Liver (tissue), 9 donors: ENCODE data around the gene CADPS. TPM values are rescaled to one million over a fixed set of nuclear protein-coding genes. Genes with fewer than 3 reads are reported as not detected.

Experiments used
- DNase-seq: peaks from one replicate; pipeline ENCODE4 v3.0.0-alpha.2; 2017; ENCODE audit warnings: low spot score
- H3K27ac ChIP-seq, 2 donors: one replicate each; pipeline ENCODE4 v1.7.0; 2013; ENCODE audit warnings: inconsistent platforms in 2 of 2, low read length in 2 of 2, control low read depth in 1 of 2, low read depth in 1 of 2, mild to moderate bottlenecking in 1 of 2
- H3K27me3 ChIP-seq, 4 donors: one replicate each; pipeline versions ENCODE4 v1.6.1 to v1.7.0; 2013; ENCODE audit warnings: low read length in 3 of 4, inconsistent platforms in 1 of 4, mild to moderate bottlenecking in 1 of 4, moderate library complexity in 1 of 4; ENCODE audit not compliant: control insufficient read depth in 4 of 4, insufficient read depth in 4 of 4
- H3K36me3 ChIP-seq, 4 donors: one replicate each; pipeline versions ENCODE4 v1.6.1 to v1.7.0; 2013; ENCODE audit warnings: low read length in 3 of 4, mild to moderate bottlenecking in 3 of 4, low read depth in 1 of 4, moderate library complexity in 1 of 4; ENCODE audit not compliant: control insufficient read depth in 4 of 4, insufficient read depth in 3 of 4
- H3K4me1 ChIP-seq, 4 donors: one replicate each; pipeline versions ENCODE4 v1.6.1 to v1.7.0; 2013; ENCODE audit warnings: low read length in 3 of 4, mild to moderate bottlenecking in 3 of 4, moderate library complexity in 1 of 4; ENCODE audit not compliant: control insufficient read depth in 4 of 4, insufficient read depth in 4 of 4
- H3K4me3 ChIP-seq, 3 donors: one replicate each; pipeline versions ENCODE4 v1.6.1 to v1.7.0; 2013; ENCODE audit warnings: low read length in 3 of 3, control low read depth in 1 of 3, low read depth in 1 of 3, mild to moderate bottlenecking in 1 of 3
- H3K9ac ChIP-seq, 2 donors: one replicate each; pipeline ENCODE4 v1.7.0; 2013; ENCODE audit warnings: low read length in 2 of 2, mild to moderate bottlenecking in 2 of 2, moderate library complexity in 2 of 2, control low read depth in 1 of 2, low read depth in 1 of 2
- H3K9me3 ChIP-seq, 4 donors: one replicate each; pipeline versions ENCODE4 v1.6.1 to v1.7.0; 2013; ENCODE audit warnings: low read length in 3 of 4; ENCODE audit not compliant: control insufficient read depth in 4 of 4
- EGR1 ChIP-seq, 2 donors: IDR thresholded peaks; 2 replicates each; pipeline ENCODE4 v1.6.1; 2016 to 2018; ENCODE audit warnings: antibody characterized with exemption in 2 of 2, low read depth in 2 of 2
- FOXA1 ChIP-seq: IDR thresholded peaks from 2 replicates; pipeline ENCODE4 v1.6.1; 2016; ENCODE audit warnings: antibody characterized with exemption
- FOXA2 ChIP-seq: IDR thresholded peaks from 2 replicates; pipeline ENCODE4 v1.6.1; 2016; ENCODE audit warnings: antibody characterized with exemption
- GABPA ChIP-seq, 2 donors: IDR thresholded peaks in 1 of 2; conservative IDR thresholded peaks in 1 of 2; 2 replicates each; pipeline ENCODE4 v1.6.1; 2016; ENCODE audit warnings: antibody characterized with exemption in 2 of 2, mild to moderate bottlenecking in 1 of 2, moderate library complexity in 1 of 2
- HNF4A ChIP-seq, 2 donors: conservative IDR thresholded peaks; 2 replicates each; pipeline ENCODE4 v1.6.1; 2016; ENCODE audit warnings: antibody characterized with exemption in 2 of 2, mild to moderate bottlenecking in 2 of 2
- HNF4G ChIP-seq: IDR thresholded peaks from 2 replicates; pipeline ENCODE4 v1.6.1; 2016; ENCODE audit warnings: antibody characterized with exemption
- JUND ChIP-seq, 2 donors: IDR thresholded peaks; 2 replicates each; pipeline ENCODE4 v1.6.1; 2016; ENCODE audit warnings: antibody characterized with exemption in 2 of 2
- NR2F2 ChIP-seq: IDR thresholded peaks from 2 replicates; pipeline ENCODE4 v1.6.1; 2016; ENCODE audit warnings: antibody characterized with exemption
- RAD21 ChIP-seq, 2 donors: IDR thresholded peaks; 2 replicates each; pipeline ENCODE4 v1.6.1; 2016; ENCODE audit warnings: antibody characterized with exemption in 2 of 2, mild to moderate bottlenecking in 2 of 2
- RXRA ChIP-seq, 2 donors: IDR thresholded peaks; 2 replicates each; pipeline ENCODE4 v1.6.1; 2017 to 2018; ENCODE audit warnings: antibody characterized with exemption in 2 of 2, mild to moderate bottlenecking in 1 of 2
- SP1 ChIP-seq: IDR thresholded peaks from 2 replicates; pipeline ENCODE4 v1.6.1; 2018; ENCODE audit warnings: antibody characterized with exemption, mild to moderate bottlenecking
- TAF1 ChIP-seq: conservative IDR thresholded peaks from 2 replicates; pipeline ENCODE4 v1.6.1; 2016; ENCODE audit warnings: antibody characterized with exemption, mild to moderate bottlenecking
- YY1 ChIP-seq: IDR thresholded peaks from 2 replicates; pipeline ENCODE4 v1.6.1; 2016; ENCODE audit warnings: antibody characterized with exemption, mild to moderate bottlenecking
- WGBS: extraction: QIAGEN DNeasy Blood & Tissue Kit; methylation state at CpG from one replicate; pipeline ENCODE4 v1.1.7; 2013; 5-methylcytosine and 5-hydroxymethylcytosine counted together
- polyA plus RNA-seq, 2 donors: library from polyadenylated mRNA; stranded (reverse) in 1 of 2; unstranded in 1 of 2; fragments of 200-250 nt in 1 of 2; fragments of >200 nt in 1 of 2; fragmentation: Nextera tagmentation in 1 of 2; extraction: Ambion mirVana in 1 of 2; gene quantifications; one replicate each; pipeline versions ENCODE4 v1.2.1 to v1.2.3, GENCODE V29; 2013 to 2015
- total RNA-seq, 2 donors: library from RNA; depleted of rRNA; stranded (reverse); fragments of >200 nt; gene quantifications; one replicate each; pipeline ENCODE4 v1.2.3, GENCODE V29; 2014
- TF ChIP-seq, protein P1 (sequence below): fragments of 150-350 bp; IDR thresholded peaks from 2 replicates; pipeline ENCODE4 v1.5.1; 2017; ENCODE audit warnings: improper control_type of control experiment, low read depth, low read length; ENCODE audit not compliant: missing input control
- TF ChIP-seq, protein P2 (sequence below): IDR thresholded peaks from 2 replicates; pipeline ENCODE4 v1.6.1; 2016; ENCODE audit warnings: antibody characterized with exemption
- TF ChIP-seq, protein P3 (sequence below): IDR thresholded peaks from 2 replicates; pipeline ENCODE4 v1.6.1; 2016; ENCODE audit warnings: antibody characterized with exemption, mild to moderate bottlenecking
- TF ChIP-seq, protein P4 (sequence below): IDR thresholded peaks from 2 replicates; pipeline ENCODE4 v1.6.1; 2016; ENCODE audit warnings: antibody characterized with exemption
- TF ChIP-seq, protein P5 (sequence below): IDR thresholded peaks from 2 replicates; pipeline ENCODE4 v1.6.1; 2016; ENCODE audit warnings: antibody characterized with exemption
- donor health status: healthy.
- donor health status: healthy.
- donor health status: healthy.
- donor health status: healthy.
- donor health status: healthy.

The CADPS gene
- total and polyA plus RNA-seq, 4 donors, result 0.05 to 0.37 (median 0.17) TPM; not detected in 1

DNA sequence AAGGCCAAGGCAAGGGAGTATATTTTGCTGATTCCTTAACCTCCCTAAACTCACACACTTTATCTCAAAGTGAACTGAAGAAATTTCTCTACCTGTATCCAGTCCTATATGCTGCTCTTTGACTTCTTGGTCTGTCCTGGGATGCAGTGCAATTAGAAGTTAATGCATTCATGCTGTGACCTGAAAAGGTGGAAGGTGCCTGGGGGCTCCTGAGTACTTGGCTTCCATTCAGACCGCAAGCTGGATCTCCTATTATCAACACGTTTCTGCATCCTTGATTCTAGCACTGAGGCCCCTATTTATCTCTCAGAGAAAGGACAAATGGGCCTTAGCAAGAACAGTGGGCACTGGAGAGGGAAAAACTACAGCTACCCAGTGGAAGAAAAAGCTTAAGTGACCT lies 17.7 kb upstream of the CADPS start:
- Histone ChIP-seq H3K9ac (no peak overlapping the region), H3K27me3 (peaks cover 0 to 3% (median 0%) of the 10 kb centered on the region in 4 donors), H3K27ac (no peak overlapping the region), H3K36me3 (no peaks in the 10 kb centered on the region), H3K4me3 (no peak overlapping the region), H3K9me3 (no peaks in the 10 kb centered on the region), H3K4me1 (no peaks in the 10 kb centered on the region)
- TF ChIP-seq GABPA (IDR thresholded peaks at IDR 0.05 in 1 of 2, conservative IDR thresholded peaks at IDR 0.05 in 1 of 2) (no peak), RXRA (IDR thresholded peaks at IDR 0.05) (no peak), SP1 (no peak), FOXA2 (no peak), HNF4A (conservative IDR thresholded peaks at IDR 0.05) (no peak), FOXA1 (no peak), HNF4G (no peak), TAF1 (no peak), RAD21 (IDR thresholded peaks at IDR 0.05) (no peak), EGR1 (IDR thresholded peaks at IDR 0.05; ENCODE audit: low read depth in 2 of 2) (no peak)
- TF ChIP-seq, protein P1, sequence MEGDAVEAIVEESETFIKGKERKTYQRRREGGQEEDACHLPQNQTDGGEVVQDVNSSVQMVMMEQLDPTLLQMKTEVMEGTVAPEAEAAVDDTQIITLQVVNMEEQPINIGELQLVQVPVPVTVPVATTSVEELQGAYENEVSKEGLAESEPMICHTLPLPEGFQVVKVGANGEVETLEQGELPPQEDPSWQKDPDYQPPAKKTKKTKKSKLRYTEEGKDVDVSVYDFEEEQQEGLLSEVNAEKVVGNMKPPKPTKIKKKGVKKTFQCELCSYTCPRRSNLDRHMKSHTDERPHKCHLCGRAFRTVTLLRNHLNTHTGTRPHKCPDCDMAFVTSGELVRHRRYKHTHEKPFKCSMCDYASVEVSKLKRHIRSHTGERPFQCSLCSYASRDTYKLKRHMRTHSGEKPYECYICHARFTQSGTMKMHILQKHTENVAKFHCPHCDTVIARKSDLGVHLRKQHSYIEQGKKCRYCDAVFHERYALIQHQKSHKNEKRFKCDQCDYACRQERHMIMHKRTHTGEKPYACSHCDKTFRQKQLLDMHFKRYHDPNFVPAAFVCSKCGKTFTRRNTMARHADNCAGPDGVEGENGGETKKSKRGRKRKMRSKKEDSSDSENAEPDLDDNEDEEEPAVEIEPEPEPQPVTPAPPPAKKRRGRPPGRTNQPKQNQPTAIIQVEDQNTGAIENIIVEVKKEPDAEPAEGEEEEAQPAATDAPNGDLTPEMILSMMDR, result no peak
- TF ChIP-seq, protein P2, sequence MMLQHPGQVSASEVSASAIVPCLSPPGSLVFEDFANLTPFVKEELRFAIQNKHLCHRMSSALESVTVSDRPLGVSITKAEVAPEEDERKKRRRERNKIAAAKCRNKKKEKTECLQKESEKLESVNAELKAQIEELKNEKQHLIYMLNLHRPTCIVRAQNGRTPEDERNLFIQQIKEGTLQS, result no peak
- DNase-seq, result no peak
- 69% methylated on average over 2 of the region's 2 CpGs for WGBS

DNA sequence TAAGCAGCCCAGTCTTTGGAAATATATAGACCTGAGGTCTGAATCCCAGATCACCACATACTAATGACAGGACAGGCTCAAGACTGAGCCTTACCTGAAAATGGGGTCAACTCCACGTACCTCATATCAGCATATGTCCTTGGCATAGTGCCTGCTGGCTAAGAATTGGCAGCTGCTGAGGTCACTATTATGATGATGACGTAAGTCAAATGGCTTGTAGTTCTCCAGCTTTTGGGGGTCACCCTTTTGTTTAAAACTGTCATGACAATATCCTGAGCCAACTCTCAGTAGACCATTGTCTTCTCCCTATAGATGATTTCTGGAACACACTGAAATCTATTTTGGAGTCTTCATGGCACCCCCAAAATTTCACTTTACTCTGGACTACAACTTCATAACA lies 16.8 kb upstream of the CADPS start:
- H3K4me3 ChIP-seq, result no peak overlapping the region
- H3K9ac ChIP-seq, result no peak overlapping the region
- TF ChIP-seq, protein P3, sequence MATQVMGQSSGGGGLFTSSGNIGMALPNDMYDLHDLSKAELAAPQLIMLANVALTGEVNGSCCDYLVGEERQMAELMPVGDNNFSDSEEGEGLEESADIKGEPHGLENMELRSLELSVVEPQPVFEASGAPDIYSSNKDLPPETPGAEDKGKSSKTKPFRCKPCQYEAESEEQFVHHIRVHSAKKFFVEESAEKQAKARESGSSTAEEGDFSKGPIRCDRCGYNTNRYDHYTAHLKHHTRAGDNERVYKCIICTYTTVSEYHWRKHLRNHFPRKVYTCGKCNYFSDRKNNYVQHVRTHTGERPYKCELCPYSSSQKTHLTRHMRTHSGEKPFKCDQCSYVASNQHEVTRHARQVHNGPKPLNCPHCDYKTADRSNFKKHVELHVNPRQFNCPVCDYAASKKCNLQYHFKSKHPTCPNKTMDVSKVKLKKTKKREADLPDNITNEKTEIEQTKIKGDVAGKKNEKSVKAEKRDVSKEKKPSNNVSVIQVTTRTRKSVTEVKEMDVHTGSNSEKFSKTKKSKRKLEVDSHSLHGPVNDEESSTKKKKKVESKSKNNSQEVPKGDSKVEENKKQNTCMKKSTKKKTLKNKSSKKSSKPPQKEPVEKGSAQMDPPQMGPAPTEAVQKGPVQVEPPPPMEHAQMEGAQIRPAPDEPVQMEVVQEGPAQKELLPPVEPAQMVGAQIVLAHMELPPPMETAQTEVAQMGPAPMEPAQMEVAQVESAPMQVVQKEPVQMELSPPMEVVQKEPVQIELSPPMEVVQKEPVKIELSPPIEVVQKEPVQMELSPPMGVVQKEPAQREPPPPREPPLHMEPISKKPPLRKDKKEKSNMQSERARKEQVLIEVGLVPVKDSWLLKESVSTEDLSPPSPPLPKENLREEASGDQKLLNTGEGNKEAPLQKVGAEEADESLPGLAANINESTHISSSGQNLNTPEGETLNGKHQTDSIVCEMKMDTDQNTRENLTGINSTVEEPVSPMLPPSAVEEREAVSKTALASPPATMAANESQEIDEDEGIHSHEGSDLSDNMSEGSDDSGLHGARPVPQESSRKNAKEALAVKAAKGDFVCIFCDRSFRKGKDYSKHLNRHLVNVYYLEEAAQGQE, result no peak
- TF ChIP-seq, protein P1, result no peak
- no peak for TF ChIP-seq EGR1 (IDR thresholded peaks at IDR 0.05; ENCODE audit: low read depth in 2 of 2)
- no peak for TF ChIP-seq YY1
- no peak for TF ChIP-seq JUND (IDR thresholded peaks at IDR 0.05)
- TF ChIP-seq, protein P2, result no peak
- no peak for TF ChIP-seq FOXA1
- no peak for TF ChIP-seq SP1
- TF ChIP-seq NR2F2, result no peak
- no peak for TF ChIP-seq HNF4G
- no peak for TF ChIP-seq FOXA2
- TF ChIP-seq, protein P4, sequence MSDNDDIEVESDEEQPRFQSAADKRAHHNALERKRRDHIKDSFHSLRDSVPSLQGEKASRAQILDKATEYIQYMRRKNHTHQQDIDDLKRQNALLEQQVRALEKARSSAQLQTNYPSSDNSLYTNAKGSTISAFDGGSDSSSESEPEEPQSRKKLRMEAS, result no peak
- TF ChIP-seq GABPA (IDR thresholded peaks at IDR 0.05 in 1 of 2, conservative IDR thresholded peaks at IDR 0.05 in 1 of 2), result no peak
- TF ChIP-seq RAD21 (IDR thresholded peaks at IDR 0.05), result no peak
- TF ChIP-seq HNF4A (conservative IDR thresholded peaks at IDR 0.05), result no peak
- TF ChIP-seq, protein P5, sequence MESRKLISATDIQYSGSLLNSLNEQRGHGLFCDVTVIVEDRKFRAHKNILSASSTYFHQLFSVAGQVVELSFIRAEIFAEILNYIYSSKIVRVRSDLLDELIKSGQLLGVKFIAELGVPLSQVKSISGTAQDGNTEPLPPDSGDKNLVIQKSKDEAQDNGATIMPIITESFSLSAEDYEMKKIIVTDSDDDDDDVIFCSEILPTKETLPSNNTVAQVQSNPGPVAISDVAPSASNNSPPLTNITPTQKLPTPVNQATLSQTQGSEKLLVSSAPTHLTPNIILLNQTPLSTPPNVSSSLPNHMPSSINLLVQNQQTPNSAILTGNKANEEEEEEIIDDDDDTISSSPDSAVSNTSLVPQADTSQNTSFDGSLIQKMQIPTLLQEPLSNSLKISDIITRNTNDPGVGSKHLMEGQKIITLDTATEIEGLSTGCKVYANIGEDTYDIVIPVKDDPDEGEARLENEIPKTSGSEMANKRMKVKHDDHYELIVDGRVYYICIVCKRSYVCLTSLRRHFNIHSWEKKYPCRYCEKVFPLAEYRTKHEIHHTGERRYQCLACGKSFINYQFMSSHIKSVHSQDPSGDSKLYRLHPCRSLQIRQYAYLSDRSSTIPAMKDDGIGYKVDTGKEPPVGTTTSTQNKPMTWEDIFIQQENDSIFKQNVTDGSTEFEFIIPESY, result no peak
- TF ChIP-seq TAF1, result no peak
- TF ChIP-seq RXRA (IDR thresholded peaks at IDR 0.05), result no peak
- H3K9me3 ChIP-seq, result no peaks in the 10 kb centered on the region
- peaks cover 0 to 3% (median 0%) of the 10 kb centered on the region in 4 donors for H3K27me3 ChIP-seq
- H3K36me3 ChIP-seq, result no peaks in the 10 kb centered on the region
- H3K4me1 ChIP-seq, result no peaks in the 10 kb centered on the region
- WGBS, result 48% methylated on average over 2 of the region's 2 CpGs
- DNase-seq, result no peak
- no peak overlapping the region for H3K27ac ChIP-seq
